PC-9 (cell line): ENCODE data around the gene ZNF3.

ENCODE experiments used
- EZH2 ChIP-seq: fragments of 200-600 bp; sonication (generic); IDR thresholded peaks from 2 replicates; pipeline ENCODE4 v1.8.0; 2017; ENCODE audit warnings: antibody characterized with exemption, low read depth
- TF ChIP-seq, protein P1 (sequence below): fragments of 200-600 bp; sonication (generic); conservative IDR thresholded peaks from 2 replicates; pipeline ENCODE4 v1.6.1; 2017; ENCODE audit warnings: mixed run types, antibody characterized with exemption, mild to moderate bottlenecking, moderate library complexity

DNA sequence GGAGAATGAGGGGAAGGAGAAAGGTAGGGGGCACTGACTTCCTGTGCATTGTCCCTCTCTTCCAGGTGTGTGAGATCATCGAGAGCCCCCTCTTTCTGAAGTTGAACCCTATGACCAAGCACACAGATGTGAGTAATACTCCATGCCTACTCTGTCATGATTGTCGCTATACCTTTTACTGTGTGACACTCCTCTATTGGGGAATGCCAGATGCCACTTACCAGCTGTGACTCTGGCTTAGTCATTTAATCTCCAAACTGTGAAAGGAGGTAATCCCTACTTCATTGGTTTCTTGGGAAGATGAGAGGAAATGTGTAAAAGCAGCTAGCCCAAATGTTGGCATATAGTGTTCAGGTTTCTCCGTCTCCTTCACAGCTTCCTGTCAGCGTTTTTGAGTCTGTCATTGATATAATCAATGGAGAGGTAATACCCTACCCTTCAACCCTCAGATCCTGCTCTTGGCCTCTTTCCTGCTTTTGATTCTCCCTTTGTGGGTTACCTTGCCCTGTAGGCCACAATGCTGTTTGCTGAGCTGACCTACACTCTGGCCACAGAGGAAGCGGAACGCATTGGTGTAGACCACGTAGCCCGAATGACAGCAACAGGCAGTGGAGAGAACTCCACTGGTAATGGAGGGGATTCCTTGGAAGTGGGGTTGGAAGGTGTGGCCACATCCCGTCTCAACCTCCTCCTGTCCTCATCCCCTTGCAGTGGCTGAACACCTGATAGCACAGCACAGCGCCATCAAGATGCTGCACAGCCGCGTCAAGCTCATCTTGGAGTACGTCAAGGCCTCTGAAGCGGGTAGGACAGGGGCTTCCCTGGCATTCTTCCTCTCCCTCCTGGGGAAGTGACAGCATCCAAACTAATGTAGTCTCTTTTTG, 9.2 kb upstream of the ZNF3 start:
- TF ChIP-seq, protein P1, sequence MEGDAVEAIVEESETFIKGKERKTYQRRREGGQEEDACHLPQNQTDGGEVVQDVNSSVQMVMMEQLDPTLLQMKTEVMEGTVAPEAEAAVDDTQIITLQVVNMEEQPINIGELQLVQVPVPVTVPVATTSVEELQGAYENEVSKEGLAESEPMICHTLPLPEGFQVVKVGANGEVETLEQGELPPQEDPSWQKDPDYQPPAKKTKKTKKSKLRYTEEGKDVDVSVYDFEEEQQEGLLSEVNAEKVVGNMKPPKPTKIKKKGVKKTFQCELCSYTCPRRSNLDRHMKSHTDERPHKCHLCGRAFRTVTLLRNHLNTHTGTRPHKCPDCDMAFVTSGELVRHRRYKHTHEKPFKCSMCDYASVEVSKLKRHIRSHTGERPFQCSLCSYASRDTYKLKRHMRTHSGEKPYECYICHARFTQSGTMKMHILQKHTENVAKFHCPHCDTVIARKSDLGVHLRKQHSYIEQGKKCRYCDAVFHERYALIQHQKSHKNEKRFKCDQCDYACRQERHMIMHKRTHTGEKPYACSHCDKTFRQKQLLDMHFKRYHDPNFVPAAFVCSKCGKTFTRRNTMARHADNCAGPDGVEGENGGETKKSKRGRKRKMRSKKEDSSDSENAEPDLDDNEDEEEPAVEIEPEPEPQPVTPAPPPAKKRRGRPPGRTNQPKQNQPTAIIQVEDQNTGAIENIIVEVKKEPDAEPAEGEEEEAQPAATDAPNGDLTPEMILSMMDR: no peak
- no peak for TF ChIP-seq EZH2
